GM19193 (cell line): Measurements from ENCODE around the gene RAB28.

Experiments used
- POLR2A ChIP-seq: IDR thresholded peaks from 4 replicates; pipeline ENCODE4 v1.6.1; 2011; ENCODE audit not compliant: insufficient read depth, insufficient read length; ENCODE audit errors: extremely low read depth

The RAB28 gene

GRCh38 chr4:13521047-13521446, 36.9 kb upstream of the RAB28 start:
- TF ChIP-seq POLR2A: no peak

GRCh38 chr4:13516315-13516860, 32.2 kb upstream of the RAB28 start:
- TF ChIP-seq POLR2A: no peak

- no peak for TF ChIP-seq POLR2A
These were observed 31.1 kb upstream of the RAB28 start for GRCh38 chr4:13515268-13515667.

- no peak for TF ChIP-seq POLR2A
These were observed 30.6 kb upstream of the RAB28 start for GRCh38 chr4:13514722-13515121.

- TF ChIP-seq POLR2A: no peak
These were observed 27.0 kb upstream of the RAB28 start for GRCh38 chr4:13511101-13511500.

- TF ChIP-seq POLR2A: no peak
These were observed 25.3 kb upstream of the RAB28 start for GRCh38 chr4:13509442-13509841.

GRCh38 chr4:13504374-13504773, 20.2 kb upstream of the RAB28 start:
- TF ChIP-seq POLR2A: no peak

GRCh38 chr4:13498469-13498868, 14.3 kb upstream of the RAB28 start:
- TF ChIP-seq POLR2A: no peak

GRCh38 chr4:13496605-13497004, 12.5 kb upstream of the RAB28 start:
- no peak for TF ChIP-seq POLR2A

GRCh38 chr4:13495753-13496152, 11.6 kb upstream of the RAB28 start:
- TF ChIP-seq POLR2A: no peak

GRCh38 chr4:13493793-13494192, 9.7 kb upstream of the RAB28 start:
- TF ChIP-seq POLR2A: no peak

GRCh38 chr4:13492747-13493146, 8.6 kb upstream of the RAB28 start:
- TF ChIP-seq POLR2A: no peak

- TF ChIP-seq POLR2A: no peak
These were observed 645 bp upstream of the RAB28 start for GRCh38 chr4:13484749-13485221.

GRCh38 chr4:13483768-13484121, 395 bp downstream of the RAB28 start:
- TF ChIP-seq POLR2A: no peak

- no peak for TF ChIP-seq POLR2A
These were observed 888 bp downstream of the RAB28 start for GRCh38 chr4:13483136-13483767.

- TF ChIP-seq POLR2A: no peak
These were observed 2.6 kb downstream of the RAB28 start for GRCh38 chr4:13481569-13481968.

GRCh38 chr4:13478707-13479106, 5.4 kb downstream of the RAB28 start:
- TF ChIP-seq POLR2A: no peak
